GM18867 (cell line): ENCODE results near the gene GBP5.

Experiments
- ATAC-seq: cut with Tn5 transposase; IDR thresholded peaks from one replicate; pipeline ENCODE4 v1.9.1; 2021; ENCODE audit warnings: mild to moderate bottlenecking, moderate library complexity; ENCODE audit not compliant: unreplicated experiment

The GBP5 gene

GRCh38 chr1:89272269-89273041 lies at the start of gene GBP5:
Gene GBP5 (minus strand): TSS chr1:89272860. CDS start chr1:89269555, 3,305 bp downstream.
- ATAC-seq = peak; percentile 96

GRCh38 chr1:89322402-89322801 lies 49.7 kb upstream of the GBP5 start:
- ATAC-seq = no peak

- ATAC-seq = no peak
These were observed 39.9 kb upstream of the GBP5 start for GRCh38 chr1:89312572-89312971.

GRCh38 chr1:89311757-89312156 lies 39.1 kb upstream of the GBP5 start:
- ATAC-seq = peak; percentile 58

- no peak for ATAC-seq
These were observed 38.3 kb upstream of the GBP5 start for GRCh38 chr1:89310976-89311375.

GRCh38 chr1:89310505-89310904 lies 37.8 kb upstream of the GBP5 start:
- ATAC-seq = peak; percentile 88

- ATAC-seq = no peak
These were observed 37.2 kb upstream of the GBP5 start for GRCh38 chr1:89309828-89310227.

GRCh38 chr1:89306273-89306672 lies 33.6 kb upstream of the GBP5 start:
- ATAC-seq = no peak

- no peak for ATAC-seq
These were observed 32.8 kb upstream of the GBP5 start for GRCh38 chr1:89305493-89305892.

GRCh38 chr1:89304572-89305230 lies 32.0 kb upstream of the GBP5 start:
- no peak for ATAC-seq

GRCh38 chr1:89302697-89303332 lies 30.2 kb upstream of the GBP5 start:
- no peak for ATAC-seq

GRCh38 chr1:89299739-89300463 lies 27.2 kb upstream of the GBP5 start:
- ATAC-seq = peak; percentile 92

GRCh38 chr1:89298461-89298860 lies 25.8 kb upstream of the GBP5 start:
- ATAC-seq = no peak

GRCh38 chr1:89295187-89295586 lies 22.5 kb upstream of the GBP5 start:
- no peak for ATAC-seq

GRCh38 chr1:89291276-89291675 lies 18.6 kb upstream of the GBP5 start:
- ATAC-seq = no peak

- no peak for ATAC-seq
These were observed 15.3 kb upstream of the GBP5 start for GRCh38 chr1:89288051-89288340.

GRCh38 chr1:89287181-89288050 lies 14.8 kb upstream of the GBP5 start:
- peak; percentile 26 for ATAC-seq

- peak; percentile 92 for ATAC-seq
These were observed 14.0 kb upstream of the GBP5 start for GRCh38 chr1:89286549-89287180.

GRCh38 chr1:89285745-89286380 lies 13.2 kb upstream of the GBP5 start:
- no peak for ATAC-seq
